ENCODE measurements around the gene CYFIP1.

GRCh38 chr15:22880981-22881738 is 99.0 kb downstream of the CYFIP1 start:
- TF ChIP-seq, protein P1, sequence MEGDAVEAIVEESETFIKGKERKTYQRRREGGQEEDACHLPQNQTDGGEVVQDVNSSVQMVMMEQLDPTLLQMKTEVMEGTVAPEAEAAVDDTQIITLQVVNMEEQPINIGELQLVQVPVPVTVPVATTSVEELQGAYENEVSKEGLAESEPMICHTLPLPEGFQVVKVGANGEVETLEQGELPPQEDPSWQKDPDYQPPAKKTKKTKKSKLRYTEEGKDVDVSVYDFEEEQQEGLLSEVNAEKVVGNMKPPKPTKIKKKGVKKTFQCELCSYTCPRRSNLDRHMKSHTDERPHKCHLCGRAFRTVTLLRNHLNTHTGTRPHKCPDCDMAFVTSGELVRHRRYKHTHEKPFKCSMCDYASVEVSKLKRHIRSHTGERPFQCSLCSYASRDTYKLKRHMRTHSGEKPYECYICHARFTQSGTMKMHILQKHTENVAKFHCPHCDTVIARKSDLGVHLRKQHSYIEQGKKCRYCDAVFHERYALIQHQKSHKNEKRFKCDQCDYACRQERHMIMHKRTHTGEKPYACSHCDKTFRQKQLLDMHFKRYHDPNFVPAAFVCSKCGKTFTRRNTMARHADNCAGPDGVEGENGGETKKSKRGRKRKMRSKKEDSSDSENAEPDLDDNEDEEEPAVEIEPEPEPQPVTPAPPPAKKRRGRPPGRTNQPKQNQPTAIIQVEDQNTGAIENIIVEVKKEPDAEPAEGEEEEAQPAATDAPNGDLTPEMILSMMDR (IDR thresholded peaks at IDR 0.05; ENCODE audit: low read depth, low read length), result no peak
- TF ChIP-seq EZH2phosphoT487 (IDR thresholded peaks at IDR 0.05; ENCODE audit: low read depth), result no peak
